Embryonic facial prominence (tissue), 1 donor: ENCODE data around the gene ADAM21.
"Not testable (repeated sequence)": the region's sequence is repeated elsewhere in the genome, so short reads cannot be mapped to it uniquely, and the experiment has no call there.

Experiments
- DNase-seq: peaks from one replicate; pipeline ENCODE4 v3.0.0-alpha.2; 2016; ENCODE audit errors: extremely low spot score

ADAM21 gene

DNA sequence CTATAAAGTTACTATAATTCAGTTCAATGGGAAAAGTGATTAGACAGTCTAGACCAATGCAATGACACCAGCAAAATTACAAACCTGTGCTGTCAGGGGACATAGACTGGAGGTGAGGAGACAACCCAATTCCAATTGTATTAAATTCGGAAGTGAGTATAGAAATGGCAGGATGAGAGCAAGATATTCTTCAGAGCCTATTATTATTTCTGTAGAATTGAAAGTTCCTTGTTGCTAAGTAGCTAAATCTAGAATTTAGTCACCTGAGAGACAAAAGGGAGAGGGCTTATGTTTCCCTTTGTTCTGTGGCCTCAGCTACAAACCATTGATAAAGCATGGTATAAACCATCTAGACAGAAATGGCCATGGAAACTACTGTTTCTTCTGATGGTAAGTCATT is at the start of gene ADAM21:
TSS of gene ADAM21 (plus strand) at position 301 of the 400 bp plus-strand sequence. CDS start 5,326 bp downstream, outside the sequence.
- no peak for DNase-seq

DNA sequence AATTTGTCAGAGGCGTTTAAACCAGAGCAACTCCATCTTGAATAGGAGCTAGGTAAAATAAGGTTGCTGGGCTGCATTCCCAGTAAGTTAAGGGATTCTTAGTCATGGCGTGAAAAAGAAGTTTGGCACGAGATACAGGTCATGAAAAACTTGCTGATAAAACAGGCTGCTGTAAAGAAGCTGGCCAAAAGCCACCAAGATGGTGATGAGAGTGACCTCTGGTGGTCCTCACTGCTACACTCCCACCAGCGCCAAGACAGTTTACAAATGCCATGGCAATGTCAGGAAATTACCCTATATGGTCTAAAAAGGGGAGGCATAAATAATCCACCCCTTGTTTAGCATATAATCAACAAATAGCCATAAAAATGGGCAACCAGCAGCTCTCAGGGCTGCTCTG is 48.6 kb upstream of the ADAM21 start:
- not testable (repeated sequence) for DNase-seq

DNA sequence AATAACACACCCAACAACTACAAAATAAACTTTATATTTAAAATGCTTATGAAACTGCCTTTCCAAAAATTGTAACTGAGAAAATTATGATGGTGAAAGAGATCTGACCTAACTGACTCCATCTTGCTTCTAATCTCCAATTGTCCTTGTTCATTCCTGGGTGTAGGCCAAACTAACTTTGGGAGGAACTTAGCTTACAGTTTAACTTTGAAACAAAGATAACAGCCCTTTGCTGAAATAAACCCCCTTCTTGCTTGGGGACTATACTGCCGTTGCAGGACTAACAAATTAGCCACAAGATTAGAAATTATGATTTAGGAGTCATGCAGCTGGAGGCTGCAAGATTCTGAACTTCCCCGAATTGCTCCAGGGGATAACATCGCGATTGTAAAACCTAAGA is 45.8 kb upstream of the ADAM21 start:
- not testable (repeated sequence) for DNase-seq

DNA sequence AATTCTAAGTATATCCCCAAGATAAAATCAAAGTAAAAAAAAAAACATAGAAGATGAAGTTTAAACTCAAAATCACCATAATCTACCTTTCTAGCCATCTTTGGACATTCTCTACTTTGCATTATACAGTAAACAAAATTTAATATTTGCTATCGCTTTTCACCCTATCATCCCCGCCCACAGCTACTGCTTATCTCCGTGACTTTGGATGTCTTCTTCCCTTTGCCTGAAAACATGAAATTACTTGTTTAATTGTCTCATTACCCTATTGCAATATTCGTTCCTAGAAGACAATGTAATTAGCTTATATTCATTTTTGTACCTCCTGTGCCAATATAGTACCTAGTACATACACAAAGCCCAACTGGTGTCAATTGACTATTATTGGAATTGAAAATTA is 44.4 kb upstream of the ADAM21 start:
- no peak for DNase-seq

DNA sequence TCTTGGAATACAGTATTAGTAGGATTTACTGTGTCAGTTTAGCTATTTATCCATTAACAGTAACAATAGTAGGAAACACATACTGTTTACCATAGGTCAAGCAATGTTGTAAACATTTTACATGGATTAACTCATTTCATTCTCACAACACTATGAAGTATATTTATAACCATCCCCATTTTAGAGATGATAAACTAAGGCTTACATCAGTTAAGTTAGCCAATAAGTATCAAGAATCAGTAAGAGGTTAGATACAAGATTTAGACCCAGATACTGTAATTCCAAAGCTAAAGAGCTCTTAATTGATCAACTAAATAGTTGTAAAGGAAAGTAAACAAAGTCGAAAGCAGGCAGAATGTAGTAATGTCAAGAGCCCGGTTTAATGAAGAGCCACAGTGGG is 36.2 kb upstream of the ADAM21 start:
- DNase-seq, result no peak

DNA sequence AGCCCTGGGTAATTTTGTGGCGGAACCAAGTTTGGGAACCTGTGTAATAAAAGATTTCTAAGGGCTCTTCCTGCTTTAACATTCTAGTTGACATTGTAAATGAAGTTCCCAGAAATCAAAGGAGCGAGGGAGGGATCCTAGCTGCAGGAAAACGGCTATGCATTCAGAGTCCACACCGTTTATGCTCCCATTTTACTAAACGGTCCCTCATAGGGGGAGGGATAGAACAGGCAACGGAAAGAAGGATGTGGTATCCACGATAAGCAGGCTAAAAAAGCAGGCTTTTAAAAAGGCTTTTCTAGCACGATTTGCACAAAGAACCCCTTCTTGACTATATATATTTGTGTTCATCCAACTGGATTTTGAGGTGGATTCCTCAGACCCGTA is 35.6 kb upstream of the ADAM21 start:
- no peak for DNase-seq

DNA sequence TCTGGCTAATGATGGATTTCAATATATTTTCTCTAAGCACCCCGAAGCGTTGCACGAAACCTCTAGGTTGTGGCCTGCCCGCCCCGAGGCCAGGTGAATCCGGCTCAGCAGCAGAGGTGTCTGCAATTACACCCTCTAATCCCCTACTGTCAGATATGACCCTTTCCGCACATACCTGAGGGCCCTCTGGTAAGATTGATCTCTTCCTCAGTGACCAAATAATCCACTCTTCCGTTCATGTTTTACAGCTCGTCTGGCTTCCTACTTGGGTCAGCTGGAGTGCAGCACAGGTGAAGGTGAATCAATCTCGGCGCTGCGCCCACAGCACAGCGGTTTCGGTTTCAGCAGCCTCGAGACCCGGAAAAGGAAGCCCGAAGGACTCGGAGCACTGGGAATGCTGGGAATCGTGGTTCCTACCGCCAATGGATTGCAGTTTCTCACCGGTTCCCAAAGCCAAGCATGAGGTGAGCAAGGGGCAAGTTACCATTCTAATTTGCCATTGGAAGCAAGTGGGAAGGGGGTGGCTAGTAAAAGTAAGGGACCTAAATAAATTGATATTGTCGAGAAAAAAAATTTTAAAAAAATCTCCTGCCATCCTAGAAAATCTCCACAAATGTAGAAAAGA is 35.1 kb upstream of the ADAM21 start, which contains the start of gene SYNJ2BP:
TSS of gene SYNJ2BP (minus strand) at position 366 of the 625 bp plus-strand sequence. CDS start at position 239, 127 bp downstream.
- DNase-seq, result no peak

DNA sequence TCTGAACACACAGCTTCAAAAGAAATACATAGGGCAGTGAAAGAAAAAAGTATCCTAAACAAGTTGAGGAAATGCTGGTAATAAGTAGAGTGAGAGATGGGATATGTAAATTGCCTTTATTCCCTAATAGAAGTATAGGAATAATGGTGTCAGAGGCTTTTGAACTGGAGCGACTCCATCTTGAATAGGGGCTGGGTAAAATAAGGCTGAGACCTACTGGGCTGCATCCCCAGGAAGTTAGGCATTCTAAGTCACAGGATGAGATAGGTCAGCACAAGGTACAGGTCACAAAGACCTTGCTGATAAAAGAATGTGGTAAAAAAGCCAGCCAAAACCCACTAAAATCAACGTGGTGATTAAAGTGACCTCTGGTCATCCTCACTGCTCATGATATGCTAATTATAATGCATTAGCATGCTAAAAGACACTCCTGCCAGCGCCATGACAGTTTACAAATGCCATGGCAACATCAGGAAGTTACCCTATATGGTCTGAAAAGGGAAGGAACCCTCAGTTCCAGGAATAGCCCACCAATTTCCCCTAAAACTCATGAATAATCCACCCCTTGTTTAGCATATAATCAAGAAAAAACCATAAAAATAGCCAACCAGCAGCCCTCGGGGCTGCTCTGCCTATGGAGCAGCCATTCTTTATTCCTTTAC is 32.6 kb upstream of the ADAM21 start:
- DNase-seq, result not testable (repeated sequence)

DNA sequence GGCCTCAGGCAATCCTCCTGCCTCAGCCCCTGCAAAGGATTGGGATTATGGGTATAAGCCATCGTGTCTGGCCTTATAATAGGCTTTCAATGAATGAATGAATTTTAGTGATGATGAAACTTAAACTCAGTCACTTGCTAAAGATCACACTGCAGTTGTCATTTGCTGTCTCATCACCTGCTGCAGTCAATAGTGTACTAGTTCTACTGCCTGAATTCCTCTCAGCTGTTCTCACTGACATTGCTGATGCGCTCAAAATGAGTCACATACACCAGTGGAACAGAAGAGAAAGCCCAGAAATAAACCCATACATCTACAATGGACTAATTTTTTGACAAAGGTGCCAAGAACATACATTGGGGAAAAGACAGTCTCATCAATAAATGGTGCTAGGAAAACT is 29.4 kb upstream of the ADAM21 start:
- DNase-seq, result no peak

DNA sequence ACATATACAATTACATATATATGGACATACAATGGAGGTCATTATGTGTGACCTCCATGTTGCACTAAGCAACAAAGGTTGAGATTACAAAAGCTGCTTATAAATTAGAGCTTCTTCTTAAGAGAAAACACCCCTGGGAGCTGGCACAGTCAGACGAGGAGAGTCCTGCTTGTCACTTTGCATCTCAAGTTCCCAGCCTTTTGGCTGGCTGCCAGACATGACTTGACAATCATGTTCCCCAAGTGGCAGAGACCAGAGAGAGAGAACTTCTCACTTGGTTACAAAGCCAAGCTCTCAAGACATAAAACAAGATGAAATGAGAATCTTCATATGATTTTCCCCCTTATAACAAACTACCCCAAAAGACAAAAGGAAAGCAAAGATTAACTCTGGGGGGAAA is 26.6 kb upstream of the ADAM21 start:
- DNase-seq, result no peak

DNA sequence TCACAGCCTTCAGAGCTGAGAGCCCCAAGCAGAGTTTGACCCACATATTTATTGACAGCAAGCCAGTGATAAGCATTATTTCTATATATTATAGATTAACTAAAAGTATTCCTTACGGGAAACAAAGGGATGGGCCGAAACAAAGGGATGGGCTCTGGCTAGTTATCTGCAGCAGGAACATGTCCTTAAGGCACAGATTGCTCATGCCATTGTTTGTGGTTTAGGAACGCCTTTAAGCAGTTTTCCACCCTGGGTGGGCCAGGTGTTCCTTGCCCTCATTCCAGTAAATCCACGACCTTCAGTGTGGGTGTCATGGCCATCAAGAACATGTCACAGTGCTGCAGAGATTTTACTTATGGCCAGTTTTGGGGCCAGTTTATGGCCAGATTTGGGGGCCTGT is 25.4 kb upstream of the ADAM21 start:
- not testable (repeated sequence) for DNase-seq

DNA sequence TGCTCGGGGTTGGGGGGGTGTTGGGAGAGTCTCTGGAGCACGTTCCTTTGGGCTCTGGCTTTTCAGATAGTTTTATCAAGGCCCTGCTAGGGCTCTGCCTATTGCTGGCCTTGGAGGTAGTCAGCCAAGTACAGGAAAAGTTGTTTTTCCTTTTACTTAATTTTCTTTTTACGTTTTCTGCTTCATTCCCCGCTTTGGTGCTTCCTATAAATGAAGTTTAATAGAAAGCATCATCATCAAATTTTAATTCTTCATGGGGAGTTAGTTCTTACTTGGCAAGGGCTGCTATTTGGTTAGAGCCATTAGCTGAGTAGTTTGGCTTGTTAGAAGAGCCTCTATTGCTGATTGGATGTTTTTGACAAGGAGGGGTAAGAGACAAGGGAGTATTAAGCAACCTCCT is 15.1 kb upstream of the ADAM21 start:
- DNase-seq, result no peak

DNA sequence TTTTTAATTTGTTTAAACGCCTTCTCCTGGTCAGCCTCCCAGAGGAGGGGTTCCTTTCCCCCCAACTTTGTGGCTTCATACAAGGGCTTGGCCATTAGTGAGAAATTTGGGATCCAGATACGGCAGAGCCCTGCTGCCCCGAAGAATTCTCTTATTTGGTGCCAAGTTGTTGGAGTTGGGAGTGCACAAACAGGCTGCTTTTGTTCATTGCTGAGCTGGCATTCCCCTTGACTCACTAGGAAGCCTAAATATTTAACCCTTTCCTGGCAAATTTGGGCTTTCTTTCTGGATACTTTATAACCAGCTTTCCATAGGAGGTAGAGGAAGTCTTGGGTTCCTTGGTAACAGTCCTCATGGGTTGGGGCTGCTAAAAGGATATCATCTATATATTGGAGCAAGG is 10.3 kb upstream of the ADAM21 start:
- DNase-seq, result no peak

DNA sequence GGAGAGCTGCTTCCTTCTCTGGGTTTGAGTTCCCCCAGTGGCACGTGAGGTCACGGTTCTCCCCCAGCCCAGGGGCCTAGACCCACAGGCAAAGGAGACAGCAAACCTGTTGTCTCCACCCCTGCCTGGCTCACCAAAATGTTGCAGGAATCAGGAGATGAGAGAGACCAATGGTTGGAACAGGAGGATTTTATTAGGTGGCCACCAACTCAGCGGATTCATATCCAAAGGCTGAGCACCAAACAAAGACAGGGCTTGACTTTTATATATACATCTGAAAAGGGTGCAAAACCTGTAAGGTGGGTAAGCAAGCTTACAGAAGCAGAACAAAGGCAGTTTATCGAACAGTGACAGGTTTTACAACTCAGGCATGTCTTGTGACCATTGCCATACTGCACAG is 9.2 kb upstream of the ADAM21 start:
- DNase-seq, result no peak

DNA sequence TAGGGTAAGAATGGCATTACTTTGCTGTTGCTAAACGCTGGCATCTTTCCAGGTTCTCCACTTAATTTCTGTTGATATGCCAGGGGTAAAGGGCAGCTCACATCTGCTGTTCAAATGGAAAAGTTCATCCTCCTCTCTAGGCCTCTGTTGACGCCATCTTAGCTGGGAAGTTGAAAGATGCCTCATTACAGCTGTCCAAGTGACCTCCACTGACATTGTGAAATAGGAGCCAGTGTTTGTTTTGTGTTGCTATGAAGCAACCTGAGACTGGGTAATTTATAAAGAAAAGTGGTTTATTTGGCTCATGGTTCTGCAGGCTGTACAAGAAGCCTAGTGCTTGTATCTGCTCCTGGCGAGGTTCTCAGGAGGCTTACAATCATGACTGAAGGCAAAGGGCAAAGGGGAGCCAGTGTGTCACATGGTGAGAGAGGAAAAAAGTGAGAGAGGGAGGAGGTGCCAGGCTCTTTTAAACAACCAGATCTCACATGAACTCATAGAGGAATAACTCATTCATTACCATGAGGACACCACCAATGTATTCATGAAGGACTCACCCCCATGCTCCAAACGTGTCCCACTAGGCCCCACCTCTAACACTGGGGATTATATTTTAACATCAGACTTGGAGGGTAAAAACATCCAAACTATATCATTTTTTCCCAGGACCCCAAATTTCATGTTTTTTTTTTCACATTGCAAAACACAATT is 3.2 kb upstream of the ADAM21 start:
- no peak for DNase-seq

DNA sequence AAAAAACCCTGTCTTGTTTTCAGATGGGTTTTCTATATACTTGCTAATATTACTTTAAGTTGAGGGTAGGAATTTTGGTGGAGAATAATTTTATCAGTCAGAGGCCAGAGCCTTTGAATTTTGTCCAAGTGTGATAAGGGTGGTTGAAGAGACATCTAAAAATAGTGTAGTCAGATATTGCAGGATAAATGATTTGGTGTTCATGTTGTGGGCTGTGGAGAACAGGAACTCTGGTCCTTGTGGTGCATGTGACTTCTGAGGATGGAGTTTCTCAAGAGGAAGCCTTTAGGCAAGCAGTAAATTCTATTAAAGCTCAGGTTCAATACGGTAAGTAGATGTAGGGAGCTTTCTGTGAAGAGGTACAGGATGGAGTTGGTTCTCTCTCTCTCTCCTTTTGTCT is 2.8 kb downstream of the ADAM21 start:
- DNase-seq, result no peak

DNA sequence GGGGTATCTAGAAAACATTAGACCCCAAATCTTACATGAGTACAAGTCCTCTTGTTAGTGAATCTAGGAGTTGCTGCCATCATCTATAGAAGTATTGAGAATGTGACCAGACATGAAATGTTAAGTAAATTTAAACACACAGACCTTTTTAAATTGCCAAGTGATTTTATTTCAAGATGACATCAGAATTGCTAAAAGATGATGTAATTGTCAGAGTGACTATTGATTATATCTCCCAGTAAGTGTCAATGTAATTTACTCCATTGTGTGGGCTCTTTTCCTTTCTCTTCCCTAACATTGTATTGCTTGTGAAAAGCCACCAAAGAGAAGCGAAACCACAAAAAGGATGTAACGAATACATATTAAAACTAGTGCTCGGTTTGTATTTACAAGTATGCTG is 16.8 kb downstream of the ADAM21 start:
- DNase-seq, result no peak

DNA sequence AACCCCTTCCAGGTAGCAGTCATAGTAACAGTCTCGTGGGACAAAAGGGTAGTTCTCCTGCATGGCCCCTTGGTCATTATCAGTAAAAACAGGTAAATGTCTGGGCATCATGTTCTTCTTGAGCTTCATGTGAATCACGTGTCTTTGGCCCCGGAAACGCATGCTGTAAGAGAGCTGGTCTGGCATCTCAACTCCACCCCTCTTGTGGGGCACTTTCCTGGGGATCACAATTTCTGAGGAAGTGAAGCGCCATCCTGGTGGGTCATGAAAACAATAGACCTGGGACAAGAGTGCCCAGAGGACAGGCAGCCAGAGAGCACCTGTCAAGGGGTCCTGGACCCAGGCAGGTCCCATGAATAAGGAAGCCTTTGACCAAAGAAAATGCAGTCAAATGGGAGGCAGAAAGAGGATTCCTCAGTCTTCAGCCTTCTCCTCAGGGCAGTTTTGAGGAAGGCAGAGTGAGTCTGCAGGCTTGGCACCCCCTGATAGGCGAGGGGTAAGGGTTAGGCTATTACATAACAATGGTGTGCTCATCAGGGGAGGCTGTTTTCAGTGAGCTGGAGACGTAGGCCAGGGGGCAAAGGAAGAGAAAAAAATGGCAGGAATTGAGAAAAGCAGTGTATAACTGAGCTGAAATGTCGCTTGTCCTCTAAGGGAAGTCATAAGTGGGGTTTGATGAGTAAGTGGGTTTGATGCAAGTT is 19.0 kb downstream of the ADAM21 start:
- DNase-seq, result not testable (repeated sequence)

DNA sequence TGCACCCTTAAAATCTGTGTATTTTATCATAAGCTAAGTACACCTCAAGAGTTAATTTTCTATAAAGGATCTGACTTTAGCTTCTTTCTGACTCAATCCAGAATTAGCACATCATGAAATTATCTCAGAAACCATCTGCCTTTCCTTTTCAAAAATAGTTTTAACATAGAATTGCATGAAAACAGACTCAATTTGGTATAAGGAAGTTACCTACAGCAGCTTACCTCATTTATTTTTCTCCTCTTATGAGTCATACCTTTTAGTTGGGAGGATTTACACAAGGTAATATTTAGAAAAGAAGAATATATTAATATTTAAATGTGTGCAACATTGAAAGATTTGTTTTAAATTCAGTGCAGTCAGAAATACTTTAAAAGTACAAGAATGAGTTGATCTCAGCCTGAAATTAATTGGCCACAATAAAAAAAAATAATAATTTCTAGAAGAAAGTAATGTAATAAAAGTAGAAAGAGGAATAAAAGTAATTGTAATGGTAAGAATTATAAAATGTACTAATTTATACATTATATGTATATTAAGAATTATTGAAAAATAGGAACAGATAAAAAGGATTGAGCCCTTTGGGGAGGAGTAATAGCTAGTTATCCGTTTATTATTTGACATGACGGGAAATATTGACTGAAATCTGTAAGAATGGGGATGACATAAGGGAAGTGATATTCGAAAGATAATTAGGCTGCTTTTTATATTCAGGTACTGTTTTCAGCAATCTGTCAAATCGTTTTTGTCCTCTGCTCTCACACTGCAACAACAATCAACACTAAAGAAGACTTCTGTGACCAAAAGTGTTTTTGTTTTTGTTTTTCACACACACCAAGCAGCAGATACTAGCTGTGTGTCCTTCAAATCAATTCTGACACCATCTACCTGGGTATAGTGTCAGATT is 20.5 kb downstream of the ADAM21 start:
- no peak for DNase-seq

DNA sequence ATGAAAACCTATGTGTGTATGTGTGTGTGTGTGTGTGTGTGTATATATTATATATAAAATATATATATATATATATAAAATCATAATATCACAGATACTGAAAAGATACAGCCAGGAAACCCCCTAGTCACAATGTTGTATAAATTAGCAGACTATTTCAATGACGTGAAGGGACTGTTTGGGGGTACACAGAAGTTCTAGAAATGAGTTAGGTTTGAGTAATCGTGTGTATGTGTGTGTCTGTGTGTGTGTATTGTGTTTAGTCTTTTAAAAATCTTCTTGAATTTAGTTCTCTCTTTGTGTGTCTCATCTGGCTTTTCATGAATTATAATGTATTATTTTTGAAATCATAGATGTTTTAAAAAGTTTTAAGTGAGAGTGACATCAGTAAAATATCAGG is 21.9 kb downstream of the ADAM21 start:
- no peak for DNase-seq

DNA sequence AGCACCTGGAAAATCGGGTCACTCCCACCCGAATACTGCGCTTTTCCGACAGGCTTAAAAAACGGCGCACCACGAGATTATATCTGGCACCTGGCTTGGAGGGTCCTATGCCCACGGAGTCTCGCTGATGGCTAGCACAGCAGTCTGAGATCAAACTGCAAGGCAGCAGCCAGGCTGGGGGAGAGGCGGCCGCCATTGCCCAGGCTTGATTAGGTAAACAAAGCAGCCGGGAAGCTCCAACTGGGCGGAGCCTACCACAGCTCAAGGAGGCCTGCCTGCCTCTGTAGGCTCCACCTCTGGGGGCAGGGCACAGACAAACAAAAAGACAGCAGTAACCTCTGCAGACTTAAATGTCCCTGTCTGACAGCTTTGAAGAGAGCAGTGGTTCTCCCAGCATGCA is 23.5 kb downstream of the ADAM21 start:
- not testable (repeated sequence) for DNase-seq
